CD4-positive, alpha-beta T cell treated with Interleukin-17A for 1 hour (primary cell): ENCODE measurements around the gene CRX.
"Not testable (repeated sequence)": the region's sequence is repeated elsewhere in the genome, so short reads cannot be mapped to it uniquely, and the experiment has no call there.

ENCODE experiments used
- DNase-seq: peaks from one replicate; pipeline ENCODE4 v3.0.0-alpha.2; 2020

The CRX gene

DNA sequence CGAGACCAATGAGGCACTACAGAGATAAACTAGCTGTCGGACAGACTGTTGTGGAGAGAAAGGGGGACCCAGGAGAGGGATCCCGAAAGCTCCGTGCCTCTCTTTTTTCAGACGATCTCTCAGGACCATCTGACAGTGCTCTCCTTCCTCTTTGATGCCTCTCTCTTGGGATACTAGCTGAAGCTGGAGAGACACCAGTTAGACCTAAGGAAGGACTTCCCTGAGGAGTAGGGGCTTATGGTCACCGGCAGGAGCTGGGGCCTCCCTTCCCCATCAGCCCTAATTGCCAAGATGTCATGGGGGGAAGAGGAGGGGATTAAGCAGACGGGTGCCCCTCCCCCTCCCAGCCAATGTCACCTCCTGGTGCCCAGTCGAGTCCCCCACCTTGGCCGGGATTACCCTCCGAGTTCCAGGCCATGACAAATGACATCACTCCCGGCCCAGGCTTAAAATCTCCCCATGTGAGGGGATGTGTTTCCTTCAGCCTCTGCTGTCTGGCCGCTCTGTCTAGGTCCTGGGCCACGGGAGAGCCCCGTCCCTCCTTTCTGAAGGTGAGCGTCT, at the start of gene CRX:
Gene CRX, plus strand, starts transcription at position 478 of the 561 bp plus-strand sequence. CDS start 12,507 bp downstream, outside the sequence.
- no peak for DNase-seq

DNA sequence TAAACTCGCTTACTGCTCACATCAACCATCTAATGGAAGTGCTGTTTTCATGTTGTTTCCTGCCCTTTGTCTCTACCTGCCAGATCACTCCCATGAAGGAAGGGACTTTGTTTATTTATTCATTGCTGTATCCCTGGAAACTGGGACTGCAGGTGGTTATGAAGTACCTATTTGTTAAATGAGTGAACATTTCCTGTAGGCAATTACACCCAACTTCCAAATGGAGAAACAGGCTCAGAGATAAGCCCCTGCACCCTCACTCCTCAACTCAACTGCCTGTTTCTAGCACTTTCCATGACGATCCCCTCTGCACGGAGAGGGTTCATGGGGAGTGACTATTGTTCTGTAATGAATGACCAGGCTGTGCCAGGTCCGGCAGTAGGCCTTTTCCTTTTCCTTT, 45.2 kb upstream of the CRX start:
- DNase-seq = no peak

DNA sequence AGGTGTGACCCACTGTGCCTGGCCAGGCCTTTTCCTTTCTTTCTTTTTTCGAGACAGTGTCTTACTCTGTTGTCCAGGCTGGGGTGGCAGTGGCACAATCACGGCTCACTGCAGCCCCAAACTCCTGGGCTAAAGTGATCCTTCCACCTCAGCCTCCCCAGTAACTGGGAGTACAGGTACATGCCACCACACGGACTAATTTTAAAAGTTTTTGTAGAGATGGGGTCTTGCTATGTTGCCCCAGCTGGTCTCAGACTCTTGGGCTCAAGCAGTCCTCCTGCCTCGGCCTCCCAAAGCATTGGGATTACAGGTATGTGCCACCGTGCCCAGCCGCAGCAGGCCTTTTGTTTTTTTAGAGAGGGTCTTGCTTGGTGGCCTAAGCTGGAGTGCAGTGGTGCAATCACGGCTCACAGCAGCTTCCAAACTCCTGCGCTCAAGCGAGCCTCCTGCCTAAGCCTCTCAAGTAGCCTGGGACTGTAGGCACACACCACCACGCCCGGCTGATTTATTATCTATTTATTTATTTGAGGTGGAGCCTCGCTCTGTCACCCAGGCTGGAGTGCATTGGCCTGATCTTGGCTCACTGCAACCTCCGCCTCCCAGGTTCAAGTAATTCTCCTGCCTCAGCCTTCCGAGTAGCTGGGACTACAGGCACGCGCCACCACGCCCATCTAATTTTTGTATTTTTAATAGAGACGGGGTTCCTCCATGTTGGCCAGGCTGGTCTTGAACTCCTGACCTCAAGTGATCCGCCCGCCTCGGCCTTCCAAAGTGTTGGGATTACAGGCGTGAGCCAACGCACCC, 44.3 kb upstream of the CRX start:
- DNase-seq = not testable (repeated sequence)

DNA sequence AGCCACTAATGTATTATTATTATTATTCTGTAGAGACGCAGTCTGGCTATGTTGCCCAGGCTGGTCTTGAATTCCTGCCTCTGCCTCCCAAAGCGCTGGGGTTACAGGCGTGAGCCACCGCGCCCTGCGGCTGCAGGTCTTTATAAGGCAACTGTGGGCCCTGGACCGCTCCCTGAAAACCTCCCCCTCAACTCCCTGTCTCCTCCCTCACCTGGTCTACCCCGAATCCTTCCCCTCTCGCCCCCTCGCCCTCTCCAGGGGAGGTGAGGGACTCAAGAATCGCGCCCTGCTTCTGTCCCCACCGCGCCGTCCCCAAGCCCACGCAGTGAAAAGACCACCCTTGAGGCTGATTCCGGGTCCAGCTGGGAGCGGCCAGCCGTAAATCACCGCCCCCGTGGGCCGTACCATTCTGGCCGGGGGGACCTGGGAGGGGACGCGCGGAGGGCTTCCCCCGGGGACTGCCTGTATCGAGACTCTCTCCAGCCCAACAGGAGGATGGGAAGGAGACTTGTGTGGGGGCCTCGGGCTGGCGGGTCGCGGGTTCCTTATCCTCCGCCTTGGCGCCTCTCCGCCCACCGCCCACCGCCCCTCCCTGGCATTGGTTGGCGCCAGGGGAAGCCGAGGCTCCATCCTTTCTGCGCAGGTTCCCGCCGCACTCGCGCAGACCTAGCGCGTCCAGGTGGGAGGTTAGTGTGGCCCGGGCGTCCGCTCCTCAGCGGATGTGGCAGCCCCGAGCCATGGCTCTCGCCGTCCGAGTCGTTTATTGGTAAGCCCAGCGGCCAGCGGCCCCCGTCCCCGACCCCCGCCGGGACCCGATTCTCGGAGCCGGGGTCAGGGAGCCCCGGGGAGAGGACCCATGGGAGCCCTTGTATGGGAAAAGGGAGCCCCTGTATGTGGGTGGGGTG, 43.4 kb upstream of the CRX start, which contains the start of gene SELENOW:
Gene SELENOW, plus strand, starts transcription at position 655 of the 905 bp plus-strand sequence. Its CDS starts 83 bp downstream, at position 738.
- DNase-seq = peak; percentile 84

DNA sequence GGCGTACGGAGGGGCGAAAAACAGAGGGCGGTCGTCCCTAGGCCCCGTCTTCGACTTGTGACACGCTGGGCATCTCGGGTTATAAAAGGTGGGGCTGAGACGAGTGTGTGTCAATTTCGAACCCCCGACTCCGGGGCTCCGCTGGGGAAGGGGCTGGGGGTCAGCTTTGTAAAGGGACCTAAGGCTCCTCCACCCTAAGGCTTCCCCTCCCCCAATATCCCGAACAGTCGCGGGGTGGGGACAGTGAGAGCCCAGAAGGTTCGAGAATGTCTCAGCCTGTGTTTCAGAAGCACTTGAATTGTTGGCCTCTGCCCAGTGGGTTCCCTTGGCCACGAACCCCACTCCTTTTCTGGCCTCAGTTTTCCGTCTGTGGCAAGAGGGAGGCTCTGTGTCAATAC, 42.8 kb upstream of the CRX start:
- DNase-seq = peak; percentile 29

DNA sequence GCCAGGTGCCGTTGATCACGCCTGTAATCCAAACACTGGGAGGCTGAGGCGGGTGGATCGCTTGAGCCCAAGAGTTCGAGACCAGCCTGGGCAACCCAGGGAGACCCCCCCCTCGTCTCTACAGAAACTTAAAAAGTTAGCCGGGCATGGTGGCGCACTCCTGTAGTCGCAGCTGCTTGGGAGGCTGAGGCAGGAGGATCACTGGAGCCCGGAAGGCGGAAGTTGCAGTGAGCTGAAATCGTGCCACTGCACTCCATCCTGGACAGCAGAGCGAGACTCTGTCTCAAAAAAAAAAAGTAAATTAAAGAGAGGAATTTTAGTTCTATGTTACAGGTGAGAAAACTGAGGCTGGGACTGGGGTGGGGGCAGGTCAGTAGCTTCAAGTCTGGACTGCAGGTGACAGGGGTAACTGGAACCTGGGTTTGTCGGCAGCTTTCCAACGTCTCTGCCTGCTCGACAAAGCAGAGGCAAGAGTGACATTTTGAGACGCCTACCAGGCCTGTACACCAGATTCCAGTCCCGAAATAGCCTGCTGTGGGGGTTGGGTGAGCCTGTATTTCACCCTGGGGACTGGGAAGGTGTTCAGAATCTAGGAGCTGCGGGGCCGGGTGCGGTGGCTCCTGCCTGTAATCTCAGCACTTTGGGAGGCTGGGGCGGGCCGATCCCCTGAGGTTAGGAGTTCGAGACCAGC, 42.1 kb upstream of the CRX start:
- no peak for DNase-seq

- no peak for DNase-seq
Measured at GRCh38 chr19:47780215-47780551, 41.6 kb upstream of the CRX start.

GRCh38 chr19:47781590-47782262, 40.0 kb upstream of the CRX start:
- no peak for DNase-seq

DNA sequence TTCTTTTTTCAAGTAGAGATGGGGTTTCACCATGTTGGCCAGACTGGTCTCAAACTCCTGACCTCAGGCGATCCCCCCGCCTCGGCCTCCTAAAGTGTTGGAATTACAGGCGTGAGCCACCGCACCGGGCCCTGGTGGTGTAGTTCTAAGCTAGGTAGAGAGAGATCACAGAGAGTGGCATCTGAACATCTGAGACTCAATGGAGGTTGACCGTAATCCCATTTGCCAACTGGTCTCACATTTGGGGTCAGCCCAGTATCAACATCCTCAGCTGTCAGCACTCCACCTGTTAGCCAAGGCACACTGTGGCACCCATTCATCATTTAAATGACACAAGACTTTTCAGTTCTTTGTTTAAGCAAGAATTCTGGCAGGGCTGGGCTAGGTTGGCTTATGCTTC, 35.2 kb upstream of the CRX start:
- no peak for DNase-seq

DNA sequence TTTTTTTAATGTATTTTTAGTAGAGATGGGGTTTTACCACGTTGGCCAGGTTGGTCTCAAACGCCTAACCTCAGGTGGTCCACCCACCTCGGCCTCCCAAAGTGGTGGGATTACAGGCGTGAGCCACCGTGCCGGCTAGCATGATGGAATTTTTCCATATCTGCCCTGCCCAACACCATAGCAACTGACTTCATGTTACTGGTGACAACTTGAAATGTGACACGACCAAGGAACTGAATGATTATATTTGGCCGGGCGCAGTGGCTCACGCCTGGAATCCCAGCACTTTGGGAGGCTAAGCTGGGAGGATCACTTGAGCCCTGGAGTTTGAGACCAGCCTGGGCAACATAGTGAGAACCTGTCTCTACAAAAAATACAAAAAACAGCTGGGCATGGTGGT, 34.4 kb upstream of the CRX start:
- not testable (repeated sequence) for DNase-seq

- DNase-seq = not testable (repeated sequence)
Measured at GRCh38 chr19:47789811-47790210, 31.9 kb upstream of the CRX start.

- peak; percentile 76 for DNase-seq
Measured at GRCh38 chr19:47790398-47790814, 31.3 kb upstream of the CRX start.

DNA sequence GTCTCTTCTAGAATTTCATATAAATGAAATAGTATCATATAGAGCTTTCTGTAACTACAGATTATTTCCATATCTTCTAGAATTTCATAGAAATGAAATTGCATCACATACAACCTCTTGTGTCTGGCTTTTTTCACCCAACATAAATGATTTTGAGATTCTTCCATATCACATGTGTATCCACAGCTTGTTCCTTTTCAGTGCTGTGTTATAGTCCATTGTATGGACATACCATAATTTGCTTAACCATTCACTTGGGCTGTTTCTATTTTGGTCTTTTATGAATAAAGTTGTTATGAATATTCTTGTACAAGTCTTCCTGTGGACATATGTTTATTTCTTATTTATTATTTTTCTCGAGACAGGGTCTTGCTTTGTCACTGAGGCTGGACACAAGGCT, 29.1 kb upstream of the CRX start:
- no peak for DNase-seq

DNA sequence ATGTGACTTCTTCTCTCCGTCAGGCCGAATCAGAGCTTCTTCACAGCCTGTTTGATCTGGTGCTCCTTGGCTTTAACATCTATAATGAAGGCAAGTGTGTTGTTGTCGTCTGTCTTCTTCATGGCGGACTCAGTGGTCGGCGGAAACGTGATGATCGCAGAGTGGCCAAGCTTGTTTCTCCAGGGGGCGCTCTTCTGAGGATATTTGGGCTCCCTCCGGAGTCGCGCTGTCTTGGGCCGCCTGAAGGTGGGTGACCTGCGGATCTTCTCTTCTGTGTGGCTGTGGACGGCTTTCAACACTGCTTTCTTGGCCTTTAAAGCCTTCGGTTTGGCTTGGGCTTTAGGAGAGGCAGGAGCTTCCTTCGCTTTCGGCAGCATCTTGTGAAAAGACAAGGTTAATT, 27.2 kb upstream of the CRX start:
- DNase-seq = no peak

DNA sequence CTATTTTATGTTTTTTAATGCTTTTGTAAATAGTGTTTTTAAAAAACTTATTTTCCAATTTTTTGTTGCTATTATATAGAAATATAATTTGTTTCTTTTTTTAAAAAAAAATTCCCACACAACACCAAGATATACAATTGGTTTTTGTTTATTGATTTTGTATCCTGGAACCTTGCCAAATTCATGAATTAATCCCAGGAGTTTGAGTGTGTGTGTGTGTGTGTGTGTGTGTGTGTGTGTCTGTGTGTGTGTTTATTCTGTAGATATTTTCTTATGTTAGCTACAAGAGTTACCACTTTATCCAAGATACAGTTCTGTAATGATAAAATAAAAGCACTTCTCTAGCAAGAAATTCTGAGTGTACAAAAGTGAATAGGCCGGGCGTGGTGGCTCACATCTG, 25.0 kb upstream of the CRX start:
- no peak for DNase-seq

DNA sequence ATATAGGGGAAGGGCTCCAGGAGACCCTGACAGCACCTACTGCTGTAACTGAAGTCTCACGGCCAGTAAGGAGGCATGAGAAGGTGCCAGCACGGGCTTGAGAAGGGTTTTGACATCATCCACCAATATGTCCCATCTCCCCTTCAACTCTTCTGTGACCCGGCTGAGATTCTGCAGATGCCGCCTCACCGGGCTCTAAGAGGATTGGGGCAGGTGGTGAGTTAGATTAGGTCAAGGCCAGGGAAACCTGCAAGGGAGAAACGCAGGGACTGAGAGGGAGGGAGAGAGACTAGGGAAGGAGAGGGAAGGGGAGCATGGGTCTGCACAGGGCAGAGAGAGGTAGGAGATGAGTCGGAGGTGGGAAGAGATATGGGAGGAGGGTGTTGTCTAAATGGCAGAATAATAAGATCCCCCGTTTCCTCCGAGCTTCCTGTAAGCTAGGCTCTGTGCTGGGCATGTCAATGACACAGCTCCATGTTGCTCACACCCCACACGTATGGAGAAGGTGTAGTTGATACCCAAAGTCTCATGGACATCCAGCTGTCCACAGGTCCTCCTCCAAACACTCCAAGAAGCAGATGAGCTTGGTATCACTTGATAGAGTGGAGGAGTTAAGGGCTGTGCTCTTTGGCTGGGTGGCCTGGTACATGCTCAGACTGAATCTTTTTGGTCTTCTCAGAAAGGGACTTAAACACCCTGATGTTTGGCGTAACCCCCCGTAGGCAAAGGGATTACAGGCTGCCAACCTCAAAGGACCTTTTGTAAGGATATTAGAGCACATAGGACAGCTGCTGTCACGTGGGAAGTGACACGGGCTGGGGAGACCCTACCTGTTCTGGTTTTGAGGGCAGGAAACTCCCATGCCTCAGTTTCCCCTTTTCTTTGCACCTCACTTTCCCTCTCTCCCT, 23.5 kb upstream of the CRX start:
- DNase-seq = no peak

DNA sequence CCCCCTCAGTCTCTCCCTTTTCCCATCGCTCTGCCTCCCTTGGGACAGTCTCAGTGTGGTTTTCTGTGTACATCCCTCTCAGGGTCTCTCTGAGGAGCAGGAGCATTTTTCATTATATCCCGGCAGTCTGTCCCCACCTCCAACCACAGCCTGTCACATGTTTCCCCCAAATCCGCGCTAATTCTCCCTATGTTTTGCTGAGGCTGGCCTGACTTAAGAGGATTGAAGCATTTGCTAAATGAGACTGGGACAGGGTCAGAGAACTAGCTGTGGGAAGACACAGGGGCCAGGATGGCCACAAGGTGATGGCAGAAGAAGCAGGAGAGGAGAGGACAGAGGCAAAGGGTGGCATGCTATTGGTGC, 22.9 kb upstream of the CRX start:
- DNase-seq = no peak

- DNase-seq = no peak
Measured at GRCh38 chr19:47801270-47801669, 20.5 kb upstream of the CRX start.

DNA sequence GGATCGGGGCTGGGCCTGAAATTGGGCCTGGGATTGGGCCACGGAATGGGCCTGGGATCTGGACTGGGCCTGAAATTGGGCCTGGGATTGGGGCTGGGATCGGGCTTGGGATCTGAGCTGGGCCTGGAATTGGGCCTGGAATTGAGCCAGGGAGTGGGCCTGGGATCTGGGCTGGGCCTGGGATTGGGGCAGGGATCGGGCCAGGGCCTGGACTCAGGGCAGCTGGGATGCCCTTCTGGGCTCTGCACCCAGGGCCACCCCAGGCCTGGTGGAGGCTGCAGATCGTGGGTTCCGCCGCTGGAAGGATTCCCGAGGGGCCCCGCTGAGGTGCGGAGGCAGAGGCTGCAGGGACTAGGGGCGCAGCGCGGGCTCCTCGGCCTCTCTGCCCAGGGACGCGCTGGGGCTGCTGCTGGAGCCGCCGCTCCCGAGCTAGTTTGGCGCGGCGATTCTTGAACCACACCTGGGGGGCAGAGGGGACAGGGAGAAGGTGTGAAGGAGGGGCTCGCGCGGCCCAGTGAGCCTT, 19.2 kb upstream of the CRX start:
- DNase-seq = no peak

DNA sequence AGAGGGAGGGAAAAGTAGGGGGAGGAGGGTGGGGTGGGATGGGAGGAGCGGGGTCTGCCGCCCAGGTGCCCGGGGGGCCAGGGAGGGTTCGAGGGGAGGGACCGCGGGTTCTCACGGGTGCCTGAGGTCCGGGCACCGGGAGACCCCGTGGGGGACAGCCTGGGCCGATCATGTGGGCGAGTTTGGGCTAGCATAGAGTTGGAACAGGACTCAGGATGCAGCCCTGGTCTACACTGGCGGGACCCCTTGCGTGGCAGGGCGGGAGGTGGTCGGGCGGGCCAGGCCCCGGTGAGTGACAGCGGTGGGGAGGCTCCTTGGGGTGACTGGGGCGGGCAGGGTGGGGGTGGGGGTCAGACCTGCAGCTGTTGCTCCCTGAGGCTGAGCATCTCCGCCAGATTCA, 18.6 kb upstream of the CRX start:
- DNase-seq = not testable (repeated sequence)

DNA sequence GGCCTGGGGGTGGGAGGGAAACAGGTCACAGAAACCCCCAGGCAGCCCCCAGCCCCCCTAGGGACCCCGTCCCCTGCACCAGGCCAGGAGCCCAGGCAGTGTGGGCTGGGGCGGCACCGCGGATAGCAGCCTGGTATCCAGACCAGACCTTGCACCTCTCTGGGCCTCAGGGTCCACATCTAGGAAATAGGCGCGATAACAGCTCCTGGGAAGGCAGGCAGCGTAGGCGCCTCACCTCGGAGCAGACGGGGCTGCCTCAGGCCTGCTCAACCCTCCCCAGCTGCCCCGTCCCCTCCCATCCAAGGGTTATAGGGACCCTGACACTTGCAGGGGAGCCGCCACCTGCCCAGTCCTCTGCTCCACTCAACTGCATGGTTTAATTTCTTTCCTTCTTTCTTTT, 18.1 kb upstream of the CRX start:
- DNase-seq = not testable (repeated sequence)
